Astrocyte (in vitro differentiated cells and primary cell): Measurements from ENCODE around the gene CADM1.

Source experiments
- EZH2 ChIP-seq: IDR thresholded peaks from 2 replicates; pipeline ENCODE4 v1.6.1; 2012; ENCODE audit warnings: mild to moderate bottlenecking, low read length, inconsistent platforms; ENCODE audit not compliant: insufficient read depth
- TF ChIP-seq, protein P1 (sequence below): IDR thresholded peaks from 2 replicates; pipeline ENCODE4 v1.5.1; 2011; ENCODE audit warnings: low read depth, mild to moderate bottlenecking, inconsistent platforms, low read length, moderate library complexity; ENCODE audit not compliant: insufficient read depth

DNA sequence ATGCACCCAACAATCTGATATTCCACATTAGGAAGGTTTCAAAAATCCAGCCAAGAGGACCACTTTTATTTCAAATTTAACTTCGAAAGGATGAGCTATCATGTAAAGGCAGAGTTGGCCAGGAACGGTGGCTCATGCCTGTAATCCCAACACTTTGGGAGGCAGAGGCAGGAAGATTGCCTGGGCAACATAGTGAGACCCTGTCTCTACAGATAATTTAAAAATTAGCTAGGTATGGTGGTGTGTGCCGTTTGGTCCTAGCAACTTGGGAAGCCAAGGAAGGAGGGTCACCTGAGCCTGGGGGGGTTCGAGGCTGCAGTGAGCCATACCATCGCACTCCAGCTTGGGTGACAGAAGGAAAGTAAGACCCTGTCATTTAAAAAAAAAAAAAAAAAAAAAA, 96.7 kb downstream of the CADM1 start:
- TF ChIP-seq, protein P1, sequence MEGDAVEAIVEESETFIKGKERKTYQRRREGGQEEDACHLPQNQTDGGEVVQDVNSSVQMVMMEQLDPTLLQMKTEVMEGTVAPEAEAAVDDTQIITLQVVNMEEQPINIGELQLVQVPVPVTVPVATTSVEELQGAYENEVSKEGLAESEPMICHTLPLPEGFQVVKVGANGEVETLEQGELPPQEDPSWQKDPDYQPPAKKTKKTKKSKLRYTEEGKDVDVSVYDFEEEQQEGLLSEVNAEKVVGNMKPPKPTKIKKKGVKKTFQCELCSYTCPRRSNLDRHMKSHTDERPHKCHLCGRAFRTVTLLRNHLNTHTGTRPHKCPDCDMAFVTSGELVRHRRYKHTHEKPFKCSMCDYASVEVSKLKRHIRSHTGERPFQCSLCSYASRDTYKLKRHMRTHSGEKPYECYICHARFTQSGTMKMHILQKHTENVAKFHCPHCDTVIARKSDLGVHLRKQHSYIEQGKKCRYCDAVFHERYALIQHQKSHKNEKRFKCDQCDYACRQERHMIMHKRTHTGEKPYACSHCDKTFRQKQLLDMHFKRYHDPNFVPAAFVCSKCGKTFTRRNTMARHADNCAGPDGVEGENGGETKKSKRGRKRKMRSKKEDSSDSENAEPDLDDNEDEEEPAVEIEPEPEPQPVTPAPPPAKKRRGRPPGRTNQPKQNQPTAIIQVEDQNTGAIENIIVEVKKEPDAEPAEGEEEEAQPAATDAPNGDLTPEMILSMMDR, result no peak
- TF ChIP-seq EZH2, result no peak
